Activated CD8-positive, alpha-beta memory T cell treated with anti-CD3 and anti-CD28 coated beads for 48 hours (primary cell): Measurements from ENCODE around the gene TFF1.

ENCODE experiments used
- DNase-seq, 3 experiments: peaks; one replicate each; pipeline ENCODE4 v3.0.0-alpha.2; 2020; ENCODE audit warnings: low read depth in 2 of 3, low spot score in 2 of 3

Gene TFF1

DNA sequence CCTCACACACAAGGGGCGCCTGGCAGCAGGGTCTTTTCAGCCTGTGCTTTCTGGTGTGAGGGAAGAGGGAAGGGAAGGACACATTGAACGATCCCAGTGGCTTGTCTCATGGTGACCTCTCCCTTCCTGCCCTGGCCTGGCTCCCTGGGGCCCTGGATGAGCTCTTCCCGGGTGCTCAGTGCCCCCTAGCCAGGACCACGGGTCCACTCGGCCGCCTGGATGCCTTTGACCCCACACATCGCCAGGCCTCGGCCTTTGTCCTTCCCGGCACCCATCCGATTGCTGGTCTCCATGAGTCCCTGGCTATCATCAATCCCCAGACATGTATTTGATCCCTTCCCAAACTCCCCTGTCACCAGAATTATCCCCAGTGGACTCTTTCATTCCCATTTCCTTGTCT, 45.1 kb downstream of the TFF1 start:
- DNase-seq = no peak

DNA sequence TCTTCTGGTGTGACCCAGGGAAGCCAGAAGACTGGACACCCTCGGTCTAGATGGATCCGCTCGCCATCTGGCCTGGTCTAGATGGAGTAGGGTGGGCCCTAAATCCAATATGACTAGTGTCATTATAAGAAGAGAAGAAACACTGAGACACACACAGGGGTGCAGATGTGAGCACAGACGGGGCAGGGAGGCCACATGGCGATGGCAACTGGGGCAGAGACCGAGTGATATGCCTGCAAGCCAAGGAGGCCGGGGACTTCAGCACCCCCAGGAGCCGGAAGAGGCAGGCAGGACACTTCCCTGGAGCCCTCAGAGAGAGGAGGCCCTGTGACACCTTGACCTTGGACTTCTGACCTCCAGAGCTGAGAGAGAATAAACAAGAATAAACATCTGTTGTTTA, 45.5 kb downstream of the TFF1 start:
- DNase-seq = no peak

DNA sequence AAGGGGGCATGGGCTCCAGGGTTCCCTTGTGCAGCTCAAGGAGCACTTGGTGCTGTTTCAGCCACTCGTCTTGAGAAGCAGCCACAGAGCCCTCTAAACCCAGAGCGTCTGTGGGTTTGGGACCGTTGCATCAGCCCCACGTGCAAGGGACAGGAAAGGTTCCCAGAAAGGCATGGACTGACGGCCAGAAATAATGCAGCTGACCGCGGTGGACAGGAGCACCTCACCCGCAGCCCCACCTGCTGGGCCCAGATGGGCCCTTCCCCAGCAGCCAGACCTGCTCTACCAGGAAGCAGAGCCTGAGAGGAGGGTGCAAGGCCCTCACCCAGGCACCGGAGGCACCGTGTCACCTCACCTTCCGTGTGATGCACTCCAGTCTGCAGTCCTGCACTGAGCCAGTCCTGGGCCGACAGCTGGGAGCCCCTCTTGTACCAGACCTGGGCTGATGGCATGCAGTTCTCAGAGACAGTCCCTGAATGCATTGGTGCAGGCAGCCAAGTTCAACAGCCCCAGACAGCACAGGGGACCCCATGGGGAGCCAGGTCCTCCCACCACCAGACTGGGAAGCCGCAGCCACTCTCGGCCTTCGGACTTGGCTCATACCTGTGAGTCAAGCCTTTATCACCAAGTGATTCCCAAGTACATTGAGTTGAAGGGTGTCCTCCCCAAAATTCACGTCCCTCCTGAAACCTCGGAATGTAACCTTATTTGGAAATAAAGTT, 46.3 kb downstream of the TFF1 start:
- DNase-seq = no peak

DNA sequence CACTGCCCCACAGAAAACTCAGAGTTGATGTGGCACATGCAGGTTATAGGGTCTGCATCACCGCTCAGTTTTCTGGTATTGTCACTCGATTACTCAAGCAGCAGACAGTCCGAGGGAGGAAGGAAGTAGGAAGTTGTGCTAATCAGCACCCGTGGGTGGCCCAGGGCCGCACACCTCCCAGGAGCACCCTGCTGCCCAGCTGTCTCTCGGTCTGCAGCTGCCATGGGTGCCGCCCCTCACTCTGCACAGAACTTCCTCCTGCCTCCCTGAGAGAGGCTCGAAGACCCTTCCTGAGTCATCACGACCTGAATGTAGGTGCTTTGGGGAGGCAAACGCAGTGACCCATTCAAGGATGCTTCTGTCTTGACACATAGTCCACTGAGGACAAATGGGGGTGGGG, 47.0 kb downstream of the TFF1 start:
- no peak for DNase-seq

DNA sequence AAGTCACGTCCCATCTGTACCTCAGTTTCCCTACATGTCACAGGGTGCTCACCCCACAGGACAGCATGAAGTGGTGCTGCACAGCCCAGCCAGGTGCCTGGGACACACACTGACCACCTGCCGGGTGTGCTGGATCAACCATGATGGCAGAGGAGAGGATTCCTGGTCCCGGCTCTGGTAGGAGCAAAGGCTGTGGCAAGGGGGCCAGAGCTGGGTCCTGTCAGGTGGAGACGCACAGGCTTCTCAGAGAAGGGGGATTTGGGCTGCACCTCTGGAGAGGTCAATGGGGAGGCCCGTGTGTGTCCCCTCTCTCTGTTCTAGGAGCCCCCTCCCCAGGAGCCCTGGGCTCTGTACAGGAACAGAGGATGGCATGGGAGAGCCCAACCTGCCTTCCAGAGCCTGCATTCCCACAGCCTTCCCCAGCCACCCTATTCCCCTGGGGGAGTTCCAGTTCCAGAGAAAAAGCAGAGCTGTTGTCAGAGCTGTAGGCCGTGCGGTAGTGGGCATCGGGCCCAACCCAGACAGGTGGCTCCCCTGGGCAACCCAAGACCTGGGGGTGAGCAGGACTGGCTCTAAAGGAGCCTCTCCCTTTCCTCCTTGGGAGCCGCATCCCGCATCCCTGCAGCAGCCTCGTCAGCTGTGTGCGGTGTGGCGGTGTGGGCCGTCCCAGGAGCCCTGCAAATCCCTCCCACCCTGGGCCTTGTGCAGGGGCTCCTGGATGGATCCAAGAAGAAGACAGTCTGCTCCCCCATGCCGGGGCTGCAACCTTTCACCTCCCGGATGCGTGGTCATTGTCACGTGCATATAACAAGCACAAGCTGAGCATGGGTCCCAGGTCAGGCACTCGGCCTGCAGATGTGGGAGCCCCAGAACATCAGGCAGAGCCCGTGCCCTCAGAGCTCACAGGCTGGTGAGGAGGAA, 48.2 kb downstream of the TFF1 start:
- DNase-seq = no peak

DNA sequence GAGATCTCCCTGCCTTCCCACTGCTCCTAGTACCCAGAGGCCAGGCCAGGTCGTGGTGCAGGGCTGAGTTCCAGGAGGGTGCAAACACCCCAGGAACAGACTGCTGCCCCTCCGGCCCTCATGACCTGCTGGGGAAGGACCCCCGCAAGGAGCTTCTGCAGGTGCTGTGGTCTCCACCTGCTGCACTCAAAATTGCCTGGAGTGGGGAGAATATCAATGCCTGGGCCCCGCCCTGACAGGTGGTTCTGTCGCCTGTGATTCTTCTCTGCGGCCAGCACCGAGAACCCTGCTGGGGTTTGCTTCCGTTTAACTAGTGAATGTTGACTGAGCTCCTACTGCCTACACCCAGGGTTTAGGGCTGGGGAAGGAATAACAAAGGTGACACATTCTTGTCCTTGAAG, 49.0 kb downstream of the TFF1 start:
- DNase-seq = no peak

DNA sequence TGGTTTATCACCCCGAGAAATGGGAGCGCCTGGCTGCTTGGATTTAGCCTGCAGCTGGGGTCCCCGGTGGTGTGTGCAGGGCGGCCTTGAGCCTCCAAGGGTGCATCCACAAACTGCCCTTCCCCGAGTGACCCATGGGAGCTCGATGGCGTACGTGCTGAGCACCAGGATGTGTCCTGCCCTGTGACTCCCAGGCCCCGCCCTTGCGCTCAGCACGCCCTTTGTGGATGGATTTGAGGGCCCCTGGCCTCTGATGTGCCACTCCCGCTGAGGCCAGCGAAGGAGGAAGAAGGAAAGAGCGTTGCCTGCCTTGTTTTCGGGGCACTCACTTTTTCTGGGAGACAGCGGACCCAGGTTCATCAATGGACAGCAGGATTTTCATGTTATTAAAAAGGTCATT, 49.4 kb downstream of the TFF1 start:
- no peak for DNase-seq

DNA sequence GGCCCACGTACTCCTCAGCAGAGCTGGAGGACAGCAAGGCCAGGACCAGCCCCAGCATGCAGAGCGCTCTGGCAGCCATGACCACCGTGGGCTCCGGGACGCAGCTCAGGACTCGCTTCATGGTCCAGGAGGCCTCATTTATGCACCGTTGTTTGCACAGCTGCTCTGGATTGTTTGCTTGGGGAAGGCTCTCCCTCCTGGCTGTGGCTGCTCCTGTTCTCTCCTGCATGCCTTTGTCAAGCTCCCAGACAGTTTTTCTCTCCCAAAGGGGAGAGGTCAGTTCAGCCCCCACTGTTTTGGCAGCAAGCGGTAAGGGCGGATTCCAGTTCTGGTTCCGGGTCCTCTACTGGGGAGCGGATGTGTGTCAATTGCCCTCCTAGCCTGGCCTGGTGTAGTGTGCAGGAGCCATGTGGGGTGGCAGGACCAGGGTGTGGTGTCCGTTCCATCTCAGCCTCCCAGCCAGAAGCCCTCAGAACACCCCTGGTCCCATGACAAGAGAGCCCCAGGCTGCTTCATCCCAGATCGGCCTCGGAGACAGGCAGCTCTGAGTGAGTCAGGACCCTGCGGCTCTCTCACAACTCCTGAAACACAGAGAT, 50.9 kb downstream of the TFF1 start, which contains the start of gene TFF3:
TFF3 (minus strand) TSS at position 114 of the 596 bp plus-strand sequence; CDS start at position 79, 35 bp downstream.
- no peak for DNase-seq

DNA sequence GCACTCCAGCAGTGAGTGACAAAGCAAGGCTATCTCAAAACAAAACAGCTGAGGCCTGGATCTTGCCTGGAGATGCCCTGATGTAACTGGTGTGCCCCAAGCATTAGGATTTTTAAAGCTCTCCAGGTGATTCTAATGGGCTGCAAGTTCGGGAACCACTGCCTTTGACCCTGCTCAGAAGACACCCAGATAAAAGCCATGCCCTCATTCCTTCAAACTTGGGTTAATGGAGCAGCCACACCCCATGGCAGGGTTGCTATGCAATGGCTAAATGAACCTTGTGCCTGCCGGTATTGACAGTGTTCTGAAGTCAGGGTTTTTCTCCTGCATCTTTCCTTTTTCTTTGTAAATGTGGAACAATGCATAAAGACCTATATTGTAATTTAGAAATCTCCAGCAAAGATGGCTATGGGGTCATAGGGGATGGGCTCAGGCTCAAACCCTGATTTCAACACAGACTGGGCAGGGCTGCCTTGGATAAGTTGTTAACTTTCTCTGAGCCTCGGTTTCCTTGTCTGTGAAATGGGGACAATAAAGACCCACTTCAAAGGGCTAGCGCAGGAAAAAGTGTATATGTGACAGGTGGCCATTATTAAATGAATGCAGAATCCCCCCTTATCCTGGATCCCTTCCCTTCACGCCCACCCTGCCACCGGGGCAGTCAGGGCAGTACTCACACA, 51.6 kb downstream of the TFF1 start:
- DNase-seq = no peak

DNA sequence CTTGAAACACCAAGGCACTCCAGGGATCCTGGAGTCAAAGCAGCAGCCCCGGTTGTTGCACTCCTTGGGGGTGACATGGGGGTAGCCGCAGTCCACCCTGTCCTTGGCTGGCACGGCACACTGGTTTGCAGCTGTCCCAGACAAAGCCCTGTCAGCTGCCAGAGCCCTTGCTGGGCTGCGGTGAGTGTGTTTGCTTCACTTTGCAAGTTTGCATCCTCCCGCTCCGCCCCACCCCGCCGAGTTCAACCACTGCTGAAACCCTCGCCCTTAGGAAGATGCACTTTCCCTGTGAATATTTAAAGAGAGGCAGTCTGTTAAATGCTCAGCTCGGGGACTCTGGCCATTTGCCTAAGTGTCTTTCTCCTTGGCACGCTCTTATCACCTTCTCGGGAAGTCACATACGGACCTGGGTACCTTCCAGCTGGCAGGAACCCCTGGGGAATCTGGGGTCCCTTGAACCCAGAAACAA, 52.8 kb downstream of the TFF1 start:
- no peak for DNase-seq

DNA sequence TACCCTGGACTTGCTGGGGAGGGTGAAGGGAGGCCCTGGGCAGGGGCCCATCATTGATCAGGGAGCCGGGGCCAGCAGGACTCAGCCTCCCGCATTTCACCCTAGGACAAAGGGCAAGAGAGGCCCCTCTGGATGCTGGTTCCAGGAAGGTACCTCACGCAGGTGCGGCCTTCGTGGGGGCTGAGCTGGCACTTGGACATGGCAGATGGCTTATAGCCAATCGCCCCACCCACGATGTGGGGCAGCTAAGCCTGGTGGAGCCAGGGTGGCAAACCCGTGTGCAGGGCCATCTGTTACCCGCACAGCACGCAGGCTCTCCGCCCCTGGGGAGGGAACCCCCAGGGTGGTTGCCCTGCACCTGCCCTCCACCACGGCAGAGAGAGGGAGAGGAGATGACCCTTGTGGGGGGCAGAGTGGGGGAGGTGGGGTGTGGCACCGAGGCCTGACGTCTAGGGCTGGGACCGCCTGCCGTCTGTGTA, 53.7 kb downstream of the TFF1 start:
- DNase-seq = no peak
